ENCODE results near the gene OPHN1. TPM values are rescaled to one million over a fixed set of nuclear protein-coding genes. Genes with fewer than 3 reads are reported as not detected.

OPHN1 gene
- total and polyA plus RNA-seq, 10 of the 15 experiments (the other 5 are each of a cell fraction or from before 2014, with no cell fraction given): under 0.01 to 0.03 (median 0.03) TPM; not detected in 6

GRCh38 chrX:68288127-68288526 is 145.2 kb downstream of the OPHN1 start:
- ChIA-PET SMC1A (ENCODE audit: uncharacterized antibody, unreplicated experiment) (no interaction called here), RAD21 (ENCODE audit: unreplicated experiment) (no interaction called here), CTCF (no interaction called here), POLR2A (no interaction called here)
- in situ Hi-C loops (cut with MboI): no loop called here
- no peak for FAIRE-seq
- DNase-seq (ENCODE audit: low read depth, low spot score): no peak
- Histone ChIP-seq H3K4me1 (ENCODE audit: control insufficient read depth, insufficient read depth, low read length) (no peaks in the 10 kb centered on the region), H3K4me2 (ENCODE audit: control insufficient read depth, insufficient read depth) (no peak overlapping the region), H3K27ac (ENCODE audit: control insufficient read depth, insufficient read depth) (no peak overlapping the region), H3K9me3 (replicated peaks; ENCODE audit: control insufficient read depth, insufficient read depth, low read length) (no peaks in the 10 kb centered on the region), H3K4me3 (no peak overlapping the region), H2AFZ (ENCODE audit: control insufficient read depth, low read depth, low read length) (no peak overlapping the region), H4K20me1 (ENCODE audit: control insufficient read depth, insufficient read depth) (no peaks in the 10 kb centered on the region), H3K27me3 (replicated peaks in 1 of 2; ENCODE audit: control insufficient read depth in 2 of 2, insufficient read depth in 2 of 2, low read length in 1 of 2) (no peaks in the 10 kb centered on the region), H3K79me2 (ENCODE audit: control insufficient read depth, insufficient read depth, low read length) (no peaks in the 10 kb centered on the region), H3K36me3 (ENCODE audit: control insufficient read depth in 2 of 2, insufficient read depth in 2 of 2, low read length in 1 of 2) (no peaks in the 10 kb centered on the region), H3K9ac (ENCODE audit: control insufficient read depth, insufficient read depth, low read length) (no peak overlapping the region)
- TF ChIP-seq MLLT1 (IDR thresholded peaks at IDR 0.05) (no peak), ZNF384 (IDR thresholded peaks at IDR 0.05; ENCODE audit: borderline replicate concordance, low read depth, low read length) (no peak), CHD4 (IDR thresholded peaks at IDR 0.05) (no peak), RB1 (IDR thresholded peaks at IDR 0.05; ENCODE audit: borderline replicate concordance) (no peak), TBL1XR1 (IDR thresholded peaks at IDR 0.05; ENCODE audit: low read depth, low read length) (no peak), NRF1 (conservative IDR thresholded peaks at IDR 0.05; ENCODE audit: low read depth, low read length) (no peak), ZBED1 (IDR thresholded peaks at IDR 0.05; ENCODE audit: borderline replicate concordance) (no peak), ZNF622 (IDR thresholded peaks at IDR 0.05) (no peak), MTA3 (IDR thresholded peaks at IDR 0.05; ENCODE audit: borderline replicate concordance, low read length) (no peak), MTA2 (IDR thresholded peaks at IDR 0.05; ENCODE audit: low read depth) (no peak), BCLAF1 (IDR thresholded peaks at IDR 0.05) (no peak), NKRF (conservative IDR thresholded peaks at IDR 0.05) (no peak)
- BruUV-seq (replicated peaks): no TSS peak
- no peak for ATAC-seq
- intact Hi-C loops (cut with micrococcal nuclease; ENCODE audit: unreplicated experiment): no loop called here
